ENCODE measurements around the gene NAP1L1.

DNA sequence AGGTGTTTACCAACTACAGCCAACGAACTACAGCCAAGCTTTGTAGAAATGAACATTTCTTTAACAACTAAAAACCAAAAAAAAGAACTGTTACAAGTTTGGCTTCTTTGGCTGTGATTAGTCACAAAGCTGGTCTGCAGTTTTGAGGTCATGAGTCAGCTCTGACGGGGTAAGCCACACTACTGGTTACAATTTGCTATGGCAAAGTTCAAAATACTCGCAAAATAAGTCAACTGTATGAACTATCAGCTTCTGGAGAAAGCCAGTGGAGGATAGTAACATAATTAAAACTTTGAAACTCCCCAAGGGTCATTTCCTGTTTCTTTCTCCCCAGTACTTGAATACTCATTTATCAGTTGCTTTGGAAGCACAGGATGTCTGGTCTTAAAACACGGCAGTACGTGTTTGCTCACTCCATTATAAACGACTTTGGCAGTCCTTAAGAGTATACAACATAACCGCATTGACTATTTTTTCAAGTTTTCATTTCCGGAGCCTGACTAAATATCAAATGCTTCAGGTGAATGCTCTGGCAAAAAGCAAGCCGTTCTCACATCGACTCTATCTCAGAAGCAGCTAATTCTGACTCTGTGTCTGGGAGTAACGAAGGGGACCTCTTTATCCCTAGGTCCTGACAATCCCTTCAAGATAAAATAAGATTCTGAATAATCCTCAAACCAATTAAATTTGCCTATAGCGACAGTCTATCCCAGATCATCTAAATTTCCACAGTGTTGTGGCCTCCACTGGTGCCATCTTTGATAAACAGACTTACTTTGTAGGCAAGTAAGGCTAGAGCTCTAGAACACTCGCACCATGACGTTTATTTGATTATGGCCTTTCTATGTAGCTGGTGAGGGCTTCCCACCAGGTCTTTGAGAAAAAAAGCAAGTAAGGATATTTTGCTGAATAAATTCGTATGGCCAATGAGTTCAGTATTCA is 63.5 kb downstream of the NAP1L1 start:
- TF ChIP-seq POLR2AphosphoS5 (IDR thresholded peaks at IDR 0.05; ENCODE audit: low read depth) (no peak), CTCF (IDR thresholded peaks at IDR 0.05; ENCODE audit: insufficient read depth, low read length) (no peak), REST (IDR thresholded peaks at IDR 0.05; ENCODE audit: insufficient replicate concordance, low read depth) (no peak)
